Mononuclear cell (primary cell): ENCODE measurements around the gene TANGO2. TPM values are rescaled to one million over a fixed set of nuclear protein-coding genes. Genes with fewer than 3 reads are reported as not detected.

Experiments used
- H3K27me3 ChIP-seq: 2 replicates; pipeline ENCODE4 v1.6.0; 2011; ENCODE audit warnings: low read length, control low read depth; ENCODE audit not compliant: insufficient read depth
- H3K4me1 ChIP-seq: 2 replicates; pipeline ENCODE4 v1.5.1; 2011; ENCODE audit warnings: mild to moderate bottlenecking, low read length, control low read depth; ENCODE audit not compliant: insufficient read depth
- H3K4me3 ChIP-seq: 2 replicates; pipeline ENCODE4 v1.5.1; 2011; ENCODE audit warnings: mild to moderate bottlenecking, low read length, moderate library complexity
- H3K9me3 ChIP-seq: 2 replicates; pipeline ENCODE4 v1.5.1; 2011; ENCODE audit warnings: low read depth, mild to moderate bottlenecking, control low read depth, low read length
- total RNA-seq: library from RNA; depleted of rRNA; stranded (reverse); fragments of >200 nt; gene quantifications from one replicate; pipeline ENCODE4 v1.2.3, GENCODE V29; 2012

The TANGO2 gene
- total RNA-seq, 1 donor: 20.1 TPM

DNA sequence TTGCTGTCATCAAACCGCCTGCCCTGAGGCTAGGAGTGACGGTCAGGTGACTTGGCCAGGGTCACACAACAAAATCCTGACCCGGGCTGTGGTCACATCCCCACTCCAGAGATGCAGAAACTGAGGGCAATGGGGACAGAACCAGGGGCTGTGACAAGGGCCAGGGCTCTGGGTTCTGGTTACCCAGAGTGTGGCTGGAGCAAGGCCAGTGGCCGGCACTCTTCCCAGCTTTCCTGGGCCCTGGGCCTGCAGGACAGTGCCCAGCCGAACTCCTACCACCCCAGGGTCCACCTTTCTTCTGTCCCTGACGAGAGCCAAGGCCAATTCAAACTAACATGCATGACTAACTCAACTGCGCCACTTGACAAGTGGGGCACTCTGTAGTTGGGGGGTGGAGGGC, 40.1 kb upstream of the TANGO2 start:
- Histone ChIP-seq H3K4me3 (no peak overlapping the region), H3K4me1 (no peaks in the 10 kb centered on the region), H3K9me3 (no peaks in the 10 kb centered on the region), H3K27me3 (no peaks in the 10 kb centered on the region)

DNA sequence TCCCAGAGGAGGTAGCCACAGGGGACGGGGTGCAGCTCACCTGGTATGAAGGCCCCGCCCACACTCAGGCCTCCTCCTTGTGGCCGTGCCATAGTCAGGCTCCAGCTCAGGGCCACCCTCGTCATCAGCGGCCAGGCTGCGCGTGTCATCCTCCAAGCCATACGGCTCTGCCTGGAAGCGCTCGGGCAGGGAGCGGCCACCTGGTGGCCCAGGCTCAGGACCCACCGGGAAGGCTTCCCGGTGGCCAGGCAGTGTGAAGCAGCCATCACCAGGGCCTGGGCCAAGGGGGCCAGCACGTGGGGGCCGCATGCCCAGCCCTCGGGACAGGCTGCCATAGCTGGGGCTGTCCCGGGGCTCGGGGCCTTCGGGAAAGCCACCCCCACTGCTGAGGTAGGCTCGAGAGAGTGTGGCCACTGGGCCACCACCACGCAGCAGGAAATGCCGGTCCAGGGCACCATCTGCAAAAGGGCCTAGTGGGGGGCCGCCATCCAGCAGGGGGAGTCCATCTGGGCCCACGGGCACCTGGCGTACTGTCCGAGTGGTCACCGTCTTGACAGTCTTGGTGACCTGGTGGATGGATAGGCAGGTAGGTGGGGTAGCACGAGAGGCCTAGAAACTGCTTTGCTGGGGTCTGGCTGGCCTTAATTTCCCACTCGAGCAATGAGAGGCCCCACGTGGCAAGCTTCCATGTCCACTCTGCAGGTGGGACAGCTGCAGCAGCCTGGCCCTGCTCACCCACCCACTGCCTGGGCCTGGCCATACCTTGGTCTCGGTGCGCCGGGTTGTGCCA, 39.5 kb upstream of the TANGO2 start:
- no peaks in the 10 kb centered on the region for H3K27me3 ChIP-seq
- H3K4me1 ChIP-seq: peaks cover 5% of the 10 kb centered on the region
- H3K9me3 ChIP-seq: no peaks in the 10 kb centered on the region
- H3K4me3 ChIP-seq: no peak overlapping the region

DNA sequence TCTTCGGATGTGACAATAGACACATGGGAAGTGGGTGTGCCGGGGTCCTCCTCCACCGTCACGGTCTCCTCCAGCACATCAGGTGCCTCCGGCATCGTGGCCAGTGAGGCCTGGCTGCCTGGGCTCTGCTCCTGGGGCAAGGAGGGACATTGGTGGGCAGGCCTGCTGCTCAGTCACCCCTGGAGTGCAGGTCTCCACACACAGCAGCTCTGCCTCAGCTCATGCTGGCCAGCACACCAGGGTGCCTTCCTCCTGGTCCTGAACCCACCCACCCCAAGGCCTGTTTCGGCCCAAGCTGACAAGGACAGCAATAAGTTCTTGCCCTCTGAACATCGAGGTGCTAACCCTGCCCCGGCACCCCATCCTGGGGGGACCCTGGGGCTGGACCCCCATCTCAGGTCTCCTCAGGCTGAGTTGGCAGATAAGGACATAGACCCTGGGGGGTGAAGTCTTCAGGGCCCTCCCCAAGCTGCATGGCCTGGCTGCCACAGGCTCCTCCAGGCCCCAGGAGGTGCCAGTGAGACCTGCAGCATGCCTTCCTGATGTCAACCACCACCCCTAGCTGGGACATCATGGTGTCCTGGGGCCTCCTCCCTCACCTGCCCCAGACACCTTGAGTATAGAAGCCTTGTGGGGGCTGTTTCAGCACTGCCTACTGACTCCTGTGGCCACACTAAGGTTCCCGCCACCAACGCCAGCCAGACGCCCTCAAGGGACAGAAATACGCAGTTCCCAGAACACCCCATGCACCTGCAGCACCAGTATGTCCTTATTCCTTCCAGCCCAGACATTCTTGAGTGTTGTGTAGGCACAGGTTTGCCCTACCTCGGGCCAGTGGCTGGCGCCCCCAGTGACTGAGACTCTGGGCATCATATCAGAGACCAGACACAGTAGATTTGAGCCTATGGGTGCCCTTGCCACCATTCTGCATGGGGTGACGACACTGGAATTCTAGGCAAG, 38.7 kb upstream of the TANGO2 start:
- Histone ChIP-seq H3K4me1 (peaks cover 10% of the 10 kb centered on the region), H3K9me3 (no peaks in the 10 kb centered on the region), H3K4me3 (no peak overlapping the region), H3K27me3 (no peaks in the 10 kb centered on the region)

DNA sequence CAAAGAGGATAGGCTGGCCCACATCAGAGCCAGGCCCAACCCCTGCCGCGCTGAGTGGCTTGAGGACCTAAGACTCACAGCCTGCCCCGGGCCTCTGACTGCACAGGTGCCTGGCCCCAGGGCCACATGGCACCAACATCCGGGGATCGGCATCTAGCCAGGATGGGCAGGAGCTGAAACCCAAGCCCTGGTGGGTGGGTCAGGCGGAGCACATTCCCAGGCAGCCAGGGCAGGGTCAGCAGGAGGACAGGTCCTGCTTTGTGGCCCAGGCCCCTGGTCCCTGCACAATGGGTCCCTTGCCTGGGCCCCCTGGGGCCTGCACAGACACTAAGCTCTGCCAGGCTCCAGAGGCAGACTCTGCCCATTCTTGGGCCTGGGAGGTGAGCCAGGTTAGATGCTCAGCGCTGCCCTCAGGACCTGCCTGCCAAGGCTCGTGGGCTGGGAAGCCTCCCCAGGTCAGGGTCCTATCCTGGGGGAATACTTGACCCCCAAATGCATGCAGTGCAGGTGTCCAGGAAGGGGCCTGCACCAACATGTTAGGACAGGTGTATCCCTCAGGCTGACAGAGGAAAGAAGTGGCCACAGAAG, 37.8 kb upstream of the TANGO2 start:
- H3K4me1 ChIP-seq: peaks cover 10% of the 10 kb centered on the region
- no peak overlapping the region for H3K4me3 ChIP-seq
- no peaks in the 10 kb centered on the region for H3K9me3 ChIP-seq
- H3K27me3 ChIP-seq: no peaks in the 10 kb centered on the region

DNA sequence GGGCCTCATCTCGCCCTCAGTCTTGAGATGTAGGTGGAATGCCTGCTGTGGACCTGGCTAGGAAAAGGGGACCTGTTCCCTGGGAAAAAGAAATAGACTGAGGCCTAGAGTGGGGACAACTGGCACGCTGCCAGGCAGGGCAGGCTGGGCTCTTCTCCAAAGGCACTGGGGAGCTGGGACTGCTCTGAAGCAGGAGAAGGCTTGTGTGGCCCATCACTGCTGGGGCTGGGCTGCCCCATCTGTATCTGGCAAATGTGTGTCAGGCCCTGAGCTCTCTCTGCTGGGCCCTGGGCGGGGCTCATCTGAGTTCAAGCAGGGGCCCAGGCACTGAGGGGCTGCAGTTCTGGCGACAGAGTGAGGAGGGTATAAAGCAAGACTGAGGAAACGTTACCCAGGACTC, 37.2 kb upstream of the TANGO2 start:
- H3K27me3 ChIP-seq: no peaks in the 10 kb centered on the region
- H3K4me3 ChIP-seq: no peak overlapping the region
- H3K9me3 ChIP-seq: no peaks in the 10 kb centered on the region
- peaks cover 10% of the 10 kb centered on the region for H3K4me1 ChIP-seq

DNA sequence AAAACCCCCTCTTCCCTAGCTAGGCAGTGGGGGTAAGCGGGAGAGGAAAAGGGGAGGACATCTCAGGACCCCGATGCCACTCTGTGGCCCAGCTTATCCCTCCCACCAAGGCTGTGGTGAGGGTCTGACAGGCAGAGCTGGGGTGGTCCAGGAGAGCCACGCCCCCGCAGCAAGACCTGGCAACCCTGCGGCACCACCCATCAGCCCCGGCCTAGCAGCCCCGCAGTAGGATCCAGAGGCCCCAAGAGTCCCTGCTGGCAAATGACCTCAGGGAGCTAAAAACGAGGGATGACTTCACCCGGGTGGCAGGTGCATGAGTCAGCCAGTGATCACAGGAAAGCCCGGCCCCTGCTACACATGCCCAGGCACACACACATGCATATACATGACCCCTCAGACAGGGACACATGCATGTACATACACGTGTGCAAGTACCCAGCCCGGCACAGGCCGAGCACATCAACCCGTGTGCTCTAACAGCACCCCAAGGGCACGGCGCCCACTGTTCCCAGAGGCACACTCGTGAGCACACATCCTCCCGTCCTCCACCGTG, 36.6 kb upstream of the TANGO2 start:
- Histone ChIP-seq H3K4me1 (peaks cover 10% of the 10 kb centered on the region), H3K9me3 (no peaks in the 10 kb centered on the region), H3K27me3 (no peaks in the 10 kb centered on the region), H3K4me3 (no peak overlapping the region)

DNA sequence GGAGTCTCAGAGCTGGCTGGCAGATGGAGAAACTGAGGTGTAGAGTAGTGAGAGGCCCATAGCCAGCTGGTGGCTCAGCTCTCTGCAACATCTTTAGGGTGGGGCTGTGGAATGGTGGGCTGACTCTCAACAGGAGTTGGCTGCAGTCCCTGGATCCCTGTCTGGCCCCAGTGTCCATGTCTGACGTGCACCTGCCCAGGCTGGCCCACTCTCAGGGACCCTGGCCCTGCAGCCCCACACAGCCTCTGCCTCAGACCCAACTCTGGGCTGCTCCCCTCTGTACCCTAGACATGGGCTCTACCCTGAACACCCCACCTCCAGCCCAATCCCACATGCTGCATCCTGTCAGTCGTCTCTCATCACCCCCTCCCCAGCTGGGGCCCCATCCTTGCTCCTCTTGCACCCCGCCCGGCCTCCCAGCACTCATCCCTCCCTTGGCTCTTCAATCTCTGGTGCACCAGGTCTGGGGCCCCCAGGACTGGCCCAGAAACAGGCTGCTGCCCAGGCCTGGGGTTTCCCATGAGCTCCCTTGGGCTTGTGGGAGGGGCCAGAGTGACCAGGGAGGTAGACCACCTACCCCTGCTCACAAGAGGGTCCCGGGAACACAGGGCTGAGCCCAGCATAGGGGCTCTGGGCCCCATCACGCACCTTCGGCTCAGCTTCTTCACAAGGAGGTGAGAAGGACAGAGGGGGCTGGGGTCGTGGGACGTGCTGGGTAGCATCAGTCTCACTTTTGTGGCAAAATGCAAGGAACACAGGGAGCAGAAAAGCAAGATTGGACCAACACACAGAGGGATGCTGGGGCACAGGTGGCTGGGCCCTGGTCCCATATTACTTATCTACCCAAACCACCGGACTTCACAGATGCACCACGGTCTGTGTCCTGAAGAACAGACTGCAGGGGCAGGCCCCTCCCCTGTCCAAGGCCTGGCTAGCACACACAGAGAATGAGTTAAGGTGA, 35.8 kb upstream of the TANGO2 start:
- Histone ChIP-seq H3K9me3 (no peaks in the 10 kb centered on the region), H3K4me3 (no peak overlapping the region), H3K27me3 (no peaks in the 10 kb centered on the region), H3K4me1 (peaks cover 10% of the 10 kb centered on the region)

DNA sequence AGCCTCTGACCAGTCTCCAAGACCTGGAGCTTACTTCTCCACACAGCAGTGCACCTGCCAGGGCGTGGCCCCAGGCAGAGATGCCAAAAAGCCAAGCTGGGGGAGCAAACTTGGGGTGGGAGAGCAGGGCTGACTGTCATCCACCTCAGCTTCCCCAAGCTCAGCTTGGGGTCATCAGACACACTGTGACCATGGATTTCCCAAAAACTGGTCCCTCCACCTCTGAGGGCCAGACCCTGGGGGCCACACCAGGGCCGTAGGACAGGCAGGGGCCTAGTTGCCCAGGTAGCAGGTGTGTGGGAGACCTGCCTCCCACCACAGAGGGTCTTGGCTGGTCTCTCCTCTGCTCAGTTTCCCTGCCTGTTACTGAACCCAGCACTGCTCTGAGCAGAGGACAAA, 34.9 kb upstream of the TANGO2 start:
- no peak overlapping the region for H3K4me3 ChIP-seq
- H3K9me3 ChIP-seq: no peaks in the 10 kb centered on the region
- H3K4me1 ChIP-seq: peaks cover 10% of the 10 kb centered on the region
- no peaks in the 10 kb centered on the region for H3K27me3 ChIP-seq

DNA sequence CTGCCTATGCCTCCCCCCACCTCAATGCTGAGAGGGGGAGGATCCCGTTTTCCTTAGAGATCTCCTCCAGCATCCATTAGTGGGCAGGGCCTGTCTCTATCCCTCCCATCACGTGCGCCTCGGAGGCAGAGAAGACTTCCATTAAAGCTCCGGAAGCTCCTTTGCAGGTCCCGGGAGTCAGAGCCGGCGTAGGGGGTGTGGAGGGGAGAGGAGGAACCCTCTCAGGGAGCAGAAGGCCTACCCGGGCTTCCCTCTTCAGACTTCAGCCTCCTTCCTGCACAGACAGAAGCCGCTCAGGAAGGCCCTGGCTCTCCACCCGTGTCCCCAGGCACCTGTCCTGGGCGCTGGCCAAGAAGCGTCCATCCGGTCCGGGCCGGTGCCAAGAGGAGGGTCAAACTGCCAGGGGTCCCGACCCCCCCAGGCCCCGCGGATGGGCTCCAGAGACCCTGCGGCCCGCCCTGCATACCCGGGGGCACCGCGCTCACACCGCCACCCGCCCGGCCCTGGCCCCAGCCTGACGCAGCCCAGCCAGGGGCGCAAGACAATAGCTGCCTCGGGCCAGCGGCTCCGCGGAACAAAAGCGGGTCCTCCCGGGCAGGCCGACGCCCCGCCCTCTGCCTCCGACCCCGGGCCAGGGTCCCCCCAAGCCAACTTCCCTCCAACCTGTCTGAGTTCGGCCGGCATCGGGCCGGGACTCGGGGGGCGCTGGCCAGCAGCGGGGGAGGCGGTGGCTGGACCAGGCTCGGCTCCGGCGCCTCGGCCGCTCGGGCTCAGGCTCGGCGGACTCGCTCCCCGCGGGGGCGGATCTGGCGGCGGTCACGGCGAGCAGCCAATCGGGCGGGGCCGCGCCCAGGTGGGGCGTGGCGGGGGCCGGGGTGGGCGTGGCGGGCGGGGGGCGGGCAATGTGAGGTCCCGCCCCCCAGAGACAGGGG, 34.2 kb upstream of the TANGO2 start:
- H3K27me3 ChIP-seq: no peaks in the 10 kb centered on the region
- H3K4me3 ChIP-seq: peak overlapping the region; percentile 47
- H3K9me3 ChIP-seq: no peaks in the 10 kb centered on the region
- peaks cover 10% of the 10 kb centered on the region for H3K4me1 ChIP-seq

DNA sequence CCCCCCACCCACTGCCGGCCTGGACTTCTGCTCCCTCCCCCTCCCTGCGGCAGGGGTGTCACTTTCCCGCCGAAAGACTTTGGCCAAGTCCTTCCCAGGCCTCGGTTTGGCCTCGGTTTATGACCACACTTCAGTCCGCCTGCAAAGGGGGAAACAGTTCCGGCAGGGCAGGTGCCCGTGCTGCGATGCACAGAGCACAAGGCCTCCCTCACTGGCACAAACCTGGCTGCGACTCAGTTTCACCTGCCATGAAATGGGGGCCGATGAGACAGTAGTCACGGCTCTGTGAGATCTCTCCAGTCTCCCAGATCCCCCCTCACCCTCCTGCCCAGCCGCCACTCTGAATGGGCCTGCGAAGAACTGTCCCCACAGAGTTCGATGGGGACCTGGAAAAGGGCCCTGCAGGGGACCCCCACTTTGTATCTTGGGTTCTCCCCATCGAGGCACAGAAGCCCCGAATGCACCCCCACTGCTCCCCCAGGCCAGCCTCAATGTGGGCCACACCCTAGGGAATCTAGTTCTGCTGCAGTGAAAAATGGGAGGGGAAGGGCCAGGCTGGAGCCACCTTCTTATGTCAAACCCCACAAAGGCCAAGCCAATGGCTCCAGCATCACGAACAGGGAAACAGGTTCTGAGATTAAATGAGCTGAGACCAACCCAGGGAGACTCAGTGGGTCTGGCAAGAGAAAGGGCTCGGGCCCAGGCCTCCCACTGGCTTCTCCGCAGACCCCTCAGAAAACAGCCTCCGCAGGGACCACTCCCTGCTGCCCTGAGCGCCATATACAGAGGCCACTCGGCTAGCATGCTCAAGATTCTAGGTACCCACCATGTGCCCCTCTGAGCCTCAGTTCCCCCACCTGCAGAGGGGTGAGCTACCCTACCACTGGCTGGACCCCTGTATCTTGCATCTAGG, 33.3 kb upstream of the TANGO2 start:
- Histone ChIP-seq H3K27me3 (no peaks in the 10 kb centered on the region), H3K4me1 (peaks cover 10% of the 10 kb centered on the region), H3K9me3 (no peaks in the 10 kb centered on the region), H3K4me3 (no peak overlapping the region)

DNA sequence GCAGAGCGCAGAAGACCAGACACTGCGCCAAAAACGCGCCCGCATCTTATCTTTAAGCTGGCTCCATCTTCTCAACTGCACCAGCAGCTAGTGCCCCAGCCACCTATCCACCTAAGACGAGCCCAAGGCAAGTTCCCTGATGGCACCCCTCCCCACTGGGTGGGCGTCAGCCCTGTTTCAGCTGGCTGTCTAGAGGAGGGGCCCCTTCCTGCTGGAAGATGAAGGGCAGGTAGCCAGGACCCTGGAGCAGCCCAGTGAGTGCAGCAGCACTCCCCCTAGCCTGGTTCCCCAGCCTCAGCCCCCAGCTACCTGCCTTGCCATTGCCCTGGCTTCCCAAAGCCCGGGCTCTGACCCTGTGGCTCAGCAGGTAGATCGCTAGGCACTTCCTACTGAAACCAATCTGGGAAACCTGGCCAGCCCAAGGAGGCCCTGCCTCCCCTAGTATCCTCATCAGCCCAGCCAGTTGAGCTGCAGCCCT, 32.5 kb upstream of the TANGO2 start:
- H3K9me3 ChIP-seq: no peaks in the 10 kb centered on the region
- H3K4me3 ChIP-seq: no peak overlapping the region
- H3K27me3 ChIP-seq: no peaks in the 10 kb centered on the region
- H3K4me1 ChIP-seq: peaks cover 10% of the 10 kb centered on the region

DNA sequence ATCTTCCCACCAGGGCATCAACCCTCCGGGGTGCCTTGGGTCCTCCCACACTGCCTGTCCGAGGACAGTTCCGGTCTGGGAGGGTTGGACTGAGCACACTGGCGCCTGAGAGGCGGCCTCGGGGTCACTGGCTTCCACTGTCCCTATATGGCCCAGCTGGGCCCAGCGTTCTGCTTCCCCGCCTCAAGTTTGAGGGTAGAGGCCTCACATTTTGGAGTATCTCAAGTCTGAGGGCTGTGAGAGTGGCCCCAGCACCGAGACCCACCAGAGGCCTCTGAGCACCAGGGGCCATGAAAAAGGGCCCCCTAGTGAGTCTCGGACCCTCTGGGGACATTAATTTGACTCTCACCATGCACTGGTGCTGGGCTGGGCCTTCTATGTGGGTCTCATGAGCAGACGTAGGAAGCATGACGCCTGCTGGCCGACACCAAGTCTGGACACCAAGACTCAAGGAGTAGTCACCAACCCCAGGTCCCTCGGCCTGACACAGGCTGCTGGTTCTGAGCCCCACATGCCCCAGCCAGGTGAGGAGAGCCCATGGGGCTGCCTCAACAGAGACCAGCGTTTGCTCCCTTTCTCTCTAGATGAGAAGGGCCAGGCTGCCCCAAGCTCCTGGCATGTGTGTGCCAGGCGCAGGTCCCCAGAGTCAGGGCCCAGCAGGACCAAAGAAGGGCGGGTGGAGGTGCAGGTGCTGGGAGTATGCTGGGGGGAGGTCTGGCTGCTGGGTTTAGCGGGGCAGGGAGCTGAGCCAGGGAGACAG, 31.8 kb upstream of the TANGO2 start:
- Histone ChIP-seq H3K4me1 (peaks cover 10% of the 10 kb centered on the region), H3K9me3 (no peaks in the 10 kb centered on the region), H3K27me3 (no peaks in the 10 kb centered on the region), H3K4me3 (no peak overlapping the region)
